KOPT-K1 (cell line): ENCODE measurements around the gene ZNF337.
"Not testable (repeated sequence)": the region's sequence is repeated elsewhere in the genome, so short reads cannot be mapped to it uniquely, and the experiment has no call there.

Source experiments
- H3K27ac ChIP-seq: fragments of 200-600 bp; sonication (generic); 2 replicates; pipeline ENCODE4 v1.5.1; 2016; ENCODE audit warnings: antibody characterized with exemption, mild to moderate bottlenecking, low read depth, low read length; ENCODE audit not compliant: poor library complexity, severe bottlenecking
- H3K36me3 ChIP-seq: fragments of 200-600 bp; sonication (generic); 2 replicates; pipeline ENCODE4 v1.5.1; 2017; ENCODE audit warnings: antibody characterized with exemption, mild to moderate bottlenecking, low read length, moderate library complexity; ENCODE audit not compliant: insufficient read depth
- H3K9me3 ChIP-seq: fragments of 200-600 bp; sonication (generic); 2 replicates; pipeline ENCODE4 v1.5.1; 2017; ENCODE audit warnings: antibody characterized with exemption, low read length, mild to moderate bottlenecking; ENCODE audit not compliant: insufficient read depth, poor library complexity, severe bottlenecking

Gene ZNF337

DNA sequence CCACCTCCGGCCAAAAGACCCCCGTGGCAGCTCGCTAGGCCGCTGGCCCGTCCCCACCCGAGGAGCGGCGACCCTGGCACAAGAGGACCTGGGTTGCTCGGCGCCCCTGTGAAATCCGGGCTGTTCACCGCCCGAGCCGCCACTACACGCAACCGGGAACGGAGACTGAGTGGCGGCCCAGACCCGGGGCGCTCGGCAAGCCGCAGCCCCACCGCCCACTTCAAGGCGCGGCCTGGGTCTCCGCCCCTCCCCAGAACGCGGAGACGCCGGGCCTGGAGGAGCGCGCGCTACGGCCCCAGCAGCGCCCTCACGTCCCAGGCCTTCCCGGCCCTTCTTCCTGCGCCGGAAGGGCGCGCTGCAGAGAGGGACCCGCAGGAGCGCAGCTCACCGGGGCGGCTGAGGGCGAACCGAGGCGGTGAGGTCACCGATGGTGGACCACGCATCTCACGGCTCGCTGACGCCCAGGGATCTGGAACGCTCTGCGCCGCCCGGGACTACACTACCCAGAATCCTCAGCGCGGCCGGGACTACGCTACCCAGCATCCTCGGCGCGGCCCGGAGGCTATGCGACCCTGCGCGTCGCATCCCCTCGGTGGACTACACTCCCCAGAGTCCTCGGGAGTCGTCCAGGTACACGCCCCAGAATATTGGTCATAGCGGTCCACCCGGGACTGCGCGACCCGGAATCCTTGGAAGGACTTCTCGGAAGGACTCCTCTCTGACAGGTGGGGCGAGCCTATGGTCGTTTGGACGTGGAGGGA, at the start of gene ZNF337:
Gene ZNF337 (minus strand): TSS at position 483 of the 761 bp plus-strand sequence. CDS start 10,436 bp downstream, outside the sequence.
- Histone ChIP-seq H3K36me3 (peaks cover 11% of the 10 kb centered on the region), H3K9me3 (peaks cover 15% of the 10 kb centered on the region), H3K27ac (peak within 1 kb of the TSS; percentile 81)

DNA sequence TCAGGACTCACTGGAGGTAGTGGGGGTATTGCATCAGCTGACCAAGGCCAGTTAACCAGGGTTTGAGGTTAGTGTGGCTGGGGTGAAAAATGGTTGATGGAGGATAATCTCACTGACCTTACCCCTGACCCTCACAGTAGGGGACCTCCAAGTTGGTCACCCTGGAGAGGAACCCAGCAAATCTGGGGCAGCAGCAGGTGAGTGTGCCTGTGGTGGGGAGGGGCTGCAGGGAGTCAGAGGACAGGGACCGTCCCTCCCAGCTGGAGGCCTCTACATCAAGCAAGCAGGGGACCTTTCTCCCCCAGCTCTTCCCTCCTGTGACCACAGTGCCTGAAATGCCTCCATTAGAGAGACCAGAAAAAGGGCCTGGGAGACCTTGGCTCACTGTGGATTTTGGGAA, 49.1 kb upstream of the ZNF337 start:
- no peaks in the 10 kb centered on the region for H3K36me3 ChIP-seq
- H3K27ac ChIP-seq, result no peak overlapping the region
- H3K9me3 ChIP-seq, result no peaks in the 10 kb centered on the region

DNA sequence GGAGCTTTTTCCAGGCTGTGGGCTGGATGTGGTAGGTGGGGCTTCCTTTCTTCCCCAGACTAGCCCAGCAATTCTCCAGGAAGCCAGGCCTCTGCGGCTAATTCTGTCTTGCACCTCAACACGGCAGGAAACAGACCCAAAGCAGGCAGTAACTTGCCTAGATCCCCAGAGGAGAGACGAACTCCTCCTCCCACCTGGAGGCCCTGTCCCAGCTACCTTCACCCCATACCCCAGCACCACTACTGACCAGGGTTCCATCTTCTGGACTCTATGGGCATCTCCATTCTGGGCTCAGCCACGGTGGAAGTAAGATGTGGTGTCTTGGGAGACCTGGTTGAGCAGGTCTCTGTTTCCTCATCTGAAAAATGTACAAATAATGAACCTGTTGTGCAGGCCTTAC, 48.4 kb upstream of the ZNF337 start:
- Histone ChIP-seq H3K9me3 (no peaks in the 10 kb centered on the region), H3K27ac (no peak overlapping the region), H3K36me3 (no peaks in the 10 kb centered on the region)

- Histone ChIP-seq H3K36me3 (no peaks in the 10 kb centered on the region), H3K27ac (no peak overlapping the region), H3K9me3 (no peaks in the 10 kb centered on the region)
Measured at GRCh38 chr20:25744261-25744660, 47.6 kb upstream of the ZNF337 start.

- H3K36me3 ChIP-seq, result no peaks in the 10 kb centered on the region
Measured at GRCh38 chr20:25741088-25741487, 44.4 kb upstream of the ZNF337 start.

GRCh38 chr20:25739615-25740320, 43.1 kb upstream of the ZNF337 start:
- H3K36me3 ChIP-seq, result no peaks in the 10 kb centered on the region
- H3K9me3 ChIP-seq, result no peaks in the 10 kb centered on the region
- no peak overlapping the region for H3K27ac ChIP-seq

More at GRCh38 chr20:25741088-25741487, 44.4 kb upstream of the ZNF337 start:
- Histone ChIP-seq H3K27ac (no peak overlapping the region), H3K9me3 (no peaks in the 10 kb centered on the region)

DNA sequence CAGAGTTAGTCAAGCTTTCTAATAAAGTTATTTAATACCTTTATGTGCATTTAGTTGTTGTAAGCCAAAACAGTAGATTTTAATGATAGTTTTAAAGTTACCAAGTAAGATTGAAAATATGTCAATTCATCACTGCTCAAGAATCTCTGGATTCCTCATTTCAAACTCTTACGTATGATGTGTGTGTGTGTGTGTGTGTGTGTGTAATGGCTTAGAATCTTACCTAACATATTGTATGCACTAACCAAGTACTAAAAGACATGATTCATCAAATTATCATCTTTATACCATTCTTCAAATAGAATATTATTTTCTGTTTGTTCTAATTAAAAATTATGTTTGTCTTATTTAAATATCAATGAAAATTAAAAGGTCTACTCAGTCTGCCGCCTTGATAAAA, 41.5 kb upstream of the ZNF337 start:
- Histone ChIP-seq H3K9me3 (no peaks in the 10 kb centered on the region), H3K27ac (no peak overlapping the region)

GRCh38 chr20:25733903-25734302, 37.2 kb upstream of the ZNF337 start:
- no peak overlapping the region for H3K27ac ChIP-seq
- no peaks in the 10 kb centered on the region for H3K36me3 ChIP-seq
- H3K9me3 ChIP-seq, result no peaks in the 10 kb centered on the region

More for the DNA sequence above, 41.5 kb upstream of the ZNF337 start:
- no peaks in the 10 kb centered on the region for H3K36me3 ChIP-seq

DNA sequence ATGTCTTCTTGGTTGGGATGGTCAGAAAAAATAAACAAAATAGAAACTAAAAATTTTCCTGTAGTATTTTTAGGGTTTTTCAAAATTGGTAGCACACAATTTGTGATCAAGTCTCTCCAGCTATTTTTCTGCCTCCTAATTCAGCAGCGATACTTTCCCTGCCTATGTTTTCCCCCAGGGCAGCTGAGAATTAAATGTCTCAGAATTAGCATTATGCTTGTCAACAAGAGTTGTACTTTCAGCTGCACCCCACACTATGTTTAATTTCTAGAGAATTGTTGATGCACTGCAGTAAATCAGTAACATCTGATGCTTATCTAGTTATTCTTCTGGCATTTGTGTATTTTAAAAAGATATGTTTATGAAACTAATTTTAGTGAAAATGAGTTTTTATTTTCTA, 34.2 kb upstream of the ZNF337 start:
- no peak overlapping the region for H3K27ac ChIP-seq
- no peaks in the 10 kb centered on the region for H3K36me3 ChIP-seq
- peaks cover 15% of the 10 kb centered on the region for H3K9me3 ChIP-seq

- Histone ChIP-seq H3K9me3 (peaks cover 25% of the 10 kb centered on the region), H3K36me3 (no peaks in the 10 kb centered on the region), H3K27ac (no peak overlapping the region)
Measured at GRCh38 chr20:25726357-25726756, 29.7 kb upstream of the ZNF337 start.

- Histone ChIP-seq H3K9me3 (peaks cover 25% of the 10 kb centered on the region), H3K27ac (peak overlapping the region; percentile 4), H3K36me3 (no peaks in the 10 kb centered on the region)
Measured at GRCh38 chr20:25725639-25726038, 29.0 kb upstream of the ZNF337 start.

- H3K9me3 ChIP-seq, result peaks cover 25% of the 10 kb centered on the region
- no peaks in the 10 kb centered on the region for H3K36me3 ChIP-seq
- H3K27ac ChIP-seq, result no peak overlapping the region
Measured at GRCh38 chr20:25723975-25724374, 27.3 kb upstream of the ZNF337 start.

DNA sequence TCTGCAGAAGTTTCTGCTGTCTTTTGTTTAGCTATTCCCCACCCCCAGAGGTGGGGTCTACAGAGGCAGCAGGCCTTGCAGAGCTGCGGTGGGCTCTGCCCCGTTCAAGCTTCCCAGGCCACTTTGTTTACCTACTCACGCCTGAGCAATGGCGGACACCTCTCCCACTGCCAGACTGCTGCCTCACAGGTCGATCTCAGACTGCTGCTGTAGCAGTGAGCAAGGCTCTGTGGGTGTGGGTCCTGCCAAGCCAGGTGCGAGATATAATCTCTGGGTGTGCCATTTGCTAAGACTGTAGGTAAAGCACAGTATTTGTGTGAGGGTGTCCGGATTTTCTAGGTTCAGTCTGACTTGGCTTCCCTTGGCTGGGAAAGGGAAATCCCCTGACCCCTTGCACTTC, 23.6 kb upstream of the ZNF337 start:
- H3K36me3 ChIP-seq, result no peaks in the 10 kb centered on the region
- peaks cover 8% of the 10 kb centered on the region for H3K9me3 ChIP-seq
- H3K27ac ChIP-seq, result no peak overlapping the region

DNA sequence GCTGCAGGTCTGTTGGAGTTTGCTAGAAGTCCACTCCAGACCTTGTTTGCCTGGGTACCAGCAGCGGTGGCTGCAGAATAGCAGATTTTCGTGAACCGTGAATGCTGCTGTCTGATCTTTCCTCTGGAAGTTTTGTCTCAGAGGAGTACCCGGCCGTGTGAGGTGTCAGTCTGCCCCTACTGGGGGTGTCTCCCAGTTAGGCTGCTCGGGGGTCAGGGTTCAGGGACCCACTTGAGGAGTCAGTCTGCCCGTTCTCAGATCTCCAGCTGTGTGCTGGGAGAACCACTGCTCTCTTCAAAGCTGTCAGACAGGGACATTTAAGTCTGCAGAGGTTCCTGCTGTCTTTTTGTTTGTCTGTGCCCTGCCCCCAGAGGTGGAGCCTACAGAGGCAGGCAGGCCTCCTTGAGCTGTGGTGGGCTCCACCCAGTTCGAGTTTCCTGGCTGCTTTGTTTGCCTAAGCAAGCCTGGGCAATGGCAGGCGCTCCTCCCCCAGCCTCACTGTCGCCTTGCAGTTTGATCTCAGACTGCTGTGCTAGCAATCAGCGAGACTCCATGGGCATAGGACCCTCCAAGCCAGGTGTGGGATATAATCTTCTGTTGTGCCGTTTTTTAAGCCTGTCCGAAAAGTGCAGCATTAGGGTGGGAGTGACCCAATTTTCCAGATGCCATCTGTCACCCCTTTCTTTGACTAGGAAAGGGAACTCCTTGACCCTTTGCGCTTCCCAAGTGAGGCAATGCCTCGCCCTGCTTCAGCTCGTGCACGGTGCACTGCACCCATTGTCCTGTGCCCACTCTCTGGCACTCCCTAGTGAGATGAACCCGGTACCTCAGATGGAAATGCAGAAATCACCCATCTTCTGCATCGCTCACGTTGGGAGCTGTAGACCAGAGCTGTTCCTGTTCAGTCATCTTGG, 22.5 kb upstream of the ZNF337 start:
- peak overlapping the region; percentile 22 for H3K27ac ChIP-seq
- not testable (repeated sequence) for H3K36me3 ChIP-seq, H3K9me3 ChIP-seq

DNA sequence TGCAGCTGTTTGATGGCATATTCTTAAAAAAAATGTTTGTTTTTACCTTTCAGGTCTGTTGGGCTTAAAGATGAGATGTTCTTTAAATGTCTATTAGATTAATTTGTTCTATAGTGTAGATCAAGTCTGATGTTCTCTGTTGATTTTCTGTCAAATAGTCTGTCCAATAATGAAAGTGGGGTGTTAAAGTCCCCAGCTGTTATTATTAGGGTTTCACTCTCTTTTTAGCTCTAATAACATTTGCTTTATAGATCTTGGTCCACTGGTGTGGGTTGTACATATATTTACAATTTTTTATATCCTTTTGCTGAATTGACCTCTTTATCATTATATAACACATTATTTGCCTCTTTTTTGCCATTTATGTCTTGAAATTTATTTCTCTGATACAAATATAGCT, 11.0 kb upstream of the ZNF337 start:
- Histone ChIP-seq H3K9me3 (peaks cover 2% of the 10 kb centered on the region), H3K36me3 (no peaks in the 10 kb centered on the region), H3K27ac (no peak overlapping the region)
